ENCODE results near the gene SLC25A22. TPM values are rescaled to one million over a fixed set of nuclear protein-coding genes. Genes with fewer than 3 reads are reported as not detected.

Gene SLC25A22
- total RNA-seq, 1 donor from 2014 or later = 14.7 TPM

DNA sequence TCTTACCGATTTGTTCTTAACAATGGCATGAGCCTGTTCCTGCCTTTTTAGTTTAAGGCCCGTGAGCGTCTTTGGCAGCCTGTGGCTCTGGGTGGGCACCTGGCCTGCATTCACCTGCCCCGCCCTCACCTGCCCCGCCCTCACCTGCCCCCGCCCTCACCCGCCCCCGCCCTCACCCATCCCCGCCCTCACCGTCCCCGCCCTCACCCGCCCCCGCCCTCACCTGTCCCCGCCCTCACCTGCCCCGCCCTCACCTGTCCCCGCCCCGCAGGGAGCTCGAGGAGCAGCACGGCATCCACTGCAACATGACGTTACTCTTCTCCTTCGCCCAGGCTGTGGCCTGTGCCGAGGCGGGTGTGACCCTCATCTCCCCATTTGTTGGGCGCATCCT, 35.0 kb downstream of the SLC25A22 start:
- DNase-seq (ENCODE audit: low spot score in 2 of 2) (no peak), FAIRE-seq (no peak)

GRCh38 chr11:762421-763072, 35.5 kb downstream of the SLC25A22 start:
- no peak for FAIRE-seq
- peak; percentile 73 to 75 for DNase-seq (ENCODE audit: low spot score in 2 of 2)

DNA sequence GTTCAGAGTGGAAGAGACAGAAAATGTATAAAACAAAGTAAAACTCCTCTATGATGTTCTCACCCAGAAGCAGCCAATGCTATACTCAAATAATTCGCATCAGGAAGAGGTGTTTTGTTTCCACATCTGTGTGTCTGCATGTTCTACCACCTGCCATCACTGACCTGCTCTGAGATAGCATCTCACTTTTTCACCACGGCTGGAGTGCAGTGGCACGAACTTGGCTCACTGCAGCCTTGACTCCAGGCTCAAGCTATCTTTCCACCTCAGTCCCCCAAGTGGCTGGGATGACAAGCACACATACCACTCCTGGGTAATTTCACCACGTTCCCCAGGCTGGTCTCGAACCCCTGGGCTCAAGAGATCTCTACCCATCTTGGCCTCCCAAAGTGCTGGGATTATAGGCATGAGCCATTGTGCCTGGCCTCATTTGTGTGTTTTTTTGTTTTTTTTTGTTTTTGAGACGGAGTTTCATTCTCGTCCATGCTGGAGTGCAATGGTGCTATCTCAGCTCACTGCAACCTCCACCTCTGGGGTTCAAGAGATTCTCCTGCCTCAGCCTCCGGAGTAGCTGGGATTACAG, 36.5 kb downstream of the SLC25A22 start:
- no peak for FAIRE-seq
- DNase-seq (ENCODE audit: low spot score in 2 of 2) = no peak

DNA sequence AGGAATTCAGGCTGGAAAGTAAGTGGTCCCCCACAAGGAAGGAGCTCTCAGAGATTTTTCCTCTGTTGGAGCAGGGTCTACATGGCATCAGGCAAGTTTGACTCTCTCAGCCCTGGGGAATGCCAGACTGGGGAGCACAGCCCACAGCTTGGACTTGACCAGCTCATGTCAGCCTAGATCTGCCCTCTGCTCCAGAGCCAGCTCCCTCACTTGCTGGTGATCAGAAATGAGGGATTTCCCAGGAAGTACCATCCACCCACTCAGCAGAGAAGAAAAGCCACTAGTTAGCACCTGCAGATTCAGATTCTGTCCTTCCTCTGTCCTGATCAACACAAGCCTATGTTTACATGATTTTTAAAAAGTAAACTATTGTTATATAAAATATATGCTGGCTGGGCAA, 37.8 kb downstream of the SLC25A22 start:
- FAIRE-seq = no peak

DNA sequence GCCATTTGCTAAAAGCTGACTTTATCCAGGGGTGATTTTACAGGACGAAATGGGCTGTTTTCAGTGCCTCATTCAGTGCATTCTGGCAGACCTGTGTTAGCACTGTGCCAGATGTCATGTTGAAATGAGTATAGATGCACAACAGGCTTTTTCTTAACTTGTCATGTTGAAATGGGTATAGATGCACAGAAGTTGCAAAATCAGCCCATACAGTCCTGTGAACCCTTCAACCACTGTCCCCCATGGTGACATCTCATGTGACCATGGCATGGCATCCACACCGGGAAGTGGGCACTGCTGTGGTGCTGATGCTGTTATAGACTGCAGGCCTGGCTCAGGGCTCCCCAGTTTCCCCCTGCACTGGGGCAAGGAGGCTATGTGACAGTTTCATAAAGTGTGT, 48.4 kb downstream of the SLC25A22 start:
- FAIRE-seq (no peak), DNase-seq (ENCODE audit: low spot score in 2 of 2) (no peak)

More for the DNA sequence above, 37.8 kb downstream of the SLC25A22 start:
- no peak for DNase-seq (ENCODE audit: low spot score in 2 of 2)

- DNase-seq (ENCODE audit: low spot score in 2 of 2) (no peak), FAIRE-seq (no peak)
Measured at GRCh38 chr11:748007-748359, 50.1 kb downstream of the SLC25A22 start.

DNA sequence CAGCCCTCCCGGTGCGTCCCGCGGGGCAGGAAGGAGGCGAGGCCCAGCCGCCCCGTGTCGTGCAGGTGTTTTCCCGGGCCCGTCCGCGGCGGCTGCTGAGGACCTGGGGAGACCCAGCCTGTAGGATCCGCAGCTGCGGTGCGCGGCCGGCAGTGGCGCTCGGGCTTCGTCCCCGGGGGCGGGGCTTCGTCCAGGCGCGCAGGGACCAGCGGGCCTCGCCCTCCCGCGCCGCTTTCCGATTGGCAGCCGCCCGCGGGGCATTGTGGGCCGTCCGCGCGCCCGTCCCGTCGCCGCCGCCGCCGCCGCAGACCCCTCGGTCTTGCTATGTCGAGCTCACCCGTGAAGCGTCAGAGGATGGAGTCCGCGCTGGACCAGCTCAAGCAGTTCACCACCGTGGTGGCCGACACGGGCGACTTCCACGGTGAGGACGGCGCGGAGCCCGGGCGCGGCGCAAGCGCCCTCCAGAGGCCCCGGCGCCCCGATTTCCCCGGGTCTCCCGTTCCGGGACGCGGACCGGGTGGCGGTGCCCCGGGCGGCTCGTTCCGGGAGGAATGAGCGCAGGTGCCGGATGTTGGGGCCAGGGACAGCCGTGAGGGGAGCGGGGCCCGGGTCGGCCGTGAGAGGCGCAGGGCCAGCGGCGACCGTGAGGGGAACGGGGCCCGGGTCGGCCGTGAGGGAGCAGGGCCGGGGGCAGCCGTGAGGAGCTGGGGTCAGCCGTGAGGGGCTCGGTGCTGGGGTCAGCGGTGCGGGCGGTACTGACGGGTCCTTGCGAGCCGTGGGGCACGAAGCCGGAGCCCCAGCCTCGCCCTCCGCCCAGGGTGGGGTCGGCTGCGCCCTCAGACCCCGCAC, 50.7 kb downstream of the SLC25A22 start, which contains the start of gene TALDO1:
TSS of gene TALDO1 (plus strand) at position 307 of the 849 bp plus-strand sequence. CDS start at position 325, 18 bp downstream.
- DNase-seq (ENCODE audit: low spot score in 2 of 2) (peak; percentile 96), FAIRE-seq (no peak)

DNA sequence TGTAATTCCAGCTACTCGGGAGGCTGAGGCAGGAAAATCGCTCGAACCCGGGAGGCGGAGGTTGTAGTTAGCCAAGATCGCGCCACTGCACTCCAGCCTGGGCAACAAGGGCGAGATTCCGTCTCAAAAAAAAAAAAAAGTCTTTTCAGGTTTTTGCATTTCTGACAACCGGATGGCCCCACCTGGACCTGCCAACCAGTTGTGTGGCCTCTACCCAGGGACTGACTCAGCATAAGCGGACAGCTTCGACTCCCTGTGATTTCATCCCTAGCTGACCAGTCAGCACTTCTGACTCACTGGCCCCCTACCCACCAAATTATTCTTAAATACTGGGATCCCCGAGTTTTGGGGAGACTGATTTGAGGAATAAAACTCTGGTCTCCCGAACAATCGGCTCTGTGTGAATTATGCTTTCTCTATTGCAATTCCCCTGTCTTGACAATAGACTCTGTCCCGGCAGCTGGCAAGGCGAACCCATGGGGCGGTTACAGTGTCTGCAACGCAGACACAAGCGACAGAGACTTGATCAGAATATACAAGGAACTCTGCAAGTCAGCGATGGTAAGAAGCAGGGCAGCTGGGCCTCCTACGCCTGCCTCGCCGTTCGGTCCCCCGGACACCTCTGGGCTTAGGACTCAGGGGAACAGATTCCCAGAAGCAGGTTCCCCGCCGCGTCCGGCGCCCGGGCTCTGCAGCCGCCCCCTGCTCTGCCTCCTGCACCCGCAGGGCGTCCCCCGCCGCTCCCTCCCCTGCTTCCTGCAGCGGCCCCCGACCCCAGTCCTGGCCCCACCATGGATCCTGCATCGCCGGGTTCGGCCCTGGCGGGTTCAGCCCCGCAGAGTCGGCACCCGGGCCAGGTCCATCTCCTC, 51.6 kb downstream of the SLC25A22 start:
- no peak for FAIRE-seq
- peak; percentile 36 to 56 for DNase-seq (ENCODE audit: low spot score in 2 of 2)

- FAIRE-seq = no peak
- no peak for DNase-seq (ENCODE audit: low spot score in 2 of 2)
Measured at GRCh38 chr11:745428-745827, 52.7 kb downstream of the SLC25A22 start.

GRCh38 chr11:742571-743201, 55.4 kb downstream of the SLC25A22 start:
- no peak for DNase-seq (ENCODE audit: low spot score in 2 of 2)
- FAIRE-seq = no peak

DNA sequence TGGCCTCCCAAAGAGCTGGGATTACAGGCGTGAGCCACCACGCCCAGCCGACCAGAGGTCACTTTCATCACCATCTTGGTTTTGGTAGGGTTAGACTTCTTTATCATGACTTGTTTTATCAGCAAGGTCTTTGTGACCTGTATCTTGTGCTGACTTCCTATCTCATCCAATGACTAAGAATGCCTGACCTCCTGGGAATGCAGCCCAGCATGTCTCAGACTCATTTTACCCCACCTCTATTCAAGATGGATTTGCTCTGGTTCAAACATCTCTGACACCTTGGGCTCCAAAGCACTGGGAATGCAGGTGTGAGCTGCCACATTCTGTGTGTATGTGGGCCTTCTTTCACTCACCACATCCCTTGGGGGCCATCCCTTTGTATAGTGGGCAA, 55.9 kb downstream of the SLC25A22 start:
- DNase-seq (ENCODE audit: low spot score in 2 of 2) (no peak), FAIRE-seq (no peak)

Small RNAs within 50 kb of the gene (small RNA-seq; reads per million reads assigned to genes)
- gene SNORA52 = not detected

Other genes with a start within 250 kb of the SLC25A22 start
- gene LMNTD2, start 237.5 kb downstream of the SLC25A22 start, total RNA-seq = not detected
- gene RASSF7, start 237.3 kb downstream of the SLC25A22 start, total RNA-seq = 2.0 TPM
- gene PHRF1, start 221.8 kb downstream of the SLC25A22 start, total RNA-seq = 30.6 TPM
- 0.82 TPM for gene IRF7, start 182.3 kb downstream of the SLC25A22 start, total RNA-seq
- gene CDHR5, start 173.3 kb downstream of the SLC25A22 start, total RNA-seq = not detected
- gene SCT, start 171.1 kb downstream of the SLC25A22 start, total RNA-seq = not detected
- not detected for gene DRD4, start 161.0 kb downstream of the SLC25A22 start, total RNA-seq
- 60.3 TPM for gene DEAF1, start 103.1 kb downstream of the SLC25A22 start, total RNA-seq
- gene TMEM80, start 102.5 kb downstream of the SLC25A22 start, total RNA-seq = 11.8 TPM
- gene EPS8L2, start 92.0 kb downstream of the SLC25A22 start, total RNA-seq = 0.41 TPM
- gene TALDO1, start 50.8 kb downstream of the SLC25A22 start, total RNA-seq = 77.9 TPM
- 21.2 TPM for gene GATD1, start 20.8 kb downstream of the SLC25A22 start, total RNA-seq
- 7.3 TPM for gene CEND1, start 8.2 kb downstream of the SLC25A22 start, total RNA-seq
- 5.7 TPM for gene PIDD1, start 7.0 kb upstream of the SLC25A22 start, total RNA-seq
- 210 TPM for gene RPLP2, start 11.7 kb upstream of the SLC25A22 start, total RNA-seq
- 5.3 TPM for gene PNPLA2, start 20.6 kb upstream of the SLC25A22 start, total RNA-seq
- gene CRACR2B, start 29.6 kb upstream of the SLC25A22 start, total RNA-seq = 0.82 TPM
- 34.6 TPM for gene CD151, start 34.7 kb upstream of the SLC25A22 start, total RNA-seq
- 17.5 TPM for gene POLR2L, start 44.2 kb upstream of the SLC25A22 start, total RNA-seq
- 14.3 TPM for gene TSPAN4, start 44.6 kb upstream of the SLC25A22 start, total RNA-seq
- gene CHID1, start 112.5 kb upstream of the SLC25A22 start, total RNA-seq = 17.5 TPM
- 34.6 TPM for gene AP2A2, start 127.6 kb upstream of the SLC25A22 start, total RNA-seq
- not detected for gene MUC6, start 238.4 kb upstream of the SLC25A22 start, total RNA-seq